BE2C (cell line): Measurements from ENCODE around the gene PTPRQ. TPM values are rescaled to one million over a fixed set of nuclear protein-coding genes. Genes with fewer than 3 reads are reported as not detected.

Source experiments
- DNase-seq: peaks from one replicate; pipeline ENCODE4 v3.0.0-alpha.2; 2020
- H3K27me3 ChIP-seq: fragments of 250-450 bp; sonication (Bioruptor Pico); 2 replicates; pipeline ENCODE4 v1.5.1; 2020; ENCODE audit warnings: mild to moderate bottlenecking
- H3K36me3 ChIP-seq: fragments of 250-450 bp; sonication (Bioruptor Pico); 2 replicates; pipeline ENCODE4 v1.5.1; 2020; ENCODE audit warnings: mild to moderate bottlenecking
- H3K4me1 ChIP-seq: fragments of 250-450 bp; sonication (Bioruptor Pico); 2 replicates; pipeline ENCODE4 v1.5.1; 2020
- H3K4me3 ChIP-seq: 2 replicates; pipeline ENCODE4 v1.5.1; 2011; ENCODE audit warnings: low read depth, low read length
- H3K9me3 ChIP-seq: fragments of 250-450 bp; sonication (Bioruptor Pico); 2 replicates; pipeline ENCODE4 v1.5.1; 2020
- CTCF ChIP-seq: IDR thresholded peaks from 2 replicates; pipeline ENCODE4 v1.5.1; 2012; ENCODE audit warnings: mild to moderate bottlenecking, low read depth, low read length
- polyA plus RNA-seq: library from polyadenylated mRNA; unstranded; fragments of >200 nt; gene quantifications from one replicate; pipeline ENCODE4 v1.2.1, GENCODE V29; 2012; ENCODE audit warnings: low read depth, missing spikeins; ENCODE audit not compliant: insufficient read length, insufficient read depth

PTPRQ gene
- polyA plus RNA-seq: not detected

GRCh38 chr12:80443974-80444666 is at the start of gene PTPRQ:
Gene PTPRQ (plus strand): TSS chr12:80444235. CDS start chr12:80444346, 111 bp downstream.
- TF ChIP-seq CTCF: no peak
- H3K4me1 ChIP-seq: no peaks in the 10 kb centered on the region
- no peaks in the 10 kb centered on the region for H3K36me3 ChIP-seq
- no peak within 1 kb of the TSS for H3K4me3 ChIP-seq
- no peaks in the 10 kb centered on the region for H3K27me3 ChIP-seq
- no peaks in the 10 kb centered on the region; the same call in 1 of the 2 replicates for H3K9me3 ChIP-seq
- no peak for DNase-seq

GRCh38 chr12:80400571-80400991 is 43.5 kb upstream of the PTPRQ start:
- TF ChIP-seq CTCF: no peak
- Histone ChIP-seq H3K27me3 (peaks cover 9% of the 10 kb centered on the region), H3K4me1 (no peaks in the 10 kb centered on the region), H3K9me3 (no peaks in the 10 kb centered on the region), H3K36me3 (no peaks in the 10 kb centered on the region), H3K4me3 (no peak overlapping the region)
- peak; percentile 4 for DNase-seq

- DNase-seq: no peak
- Histone ChIP-seq H3K4me3 (no peak overlapping the region), H3K9me3 (no peaks in the 10 kb centered on the region), H3K27me3 (peaks cover 9% of the 10 kb centered on the region), H3K36me3 (no peaks in the 10 kb centered on the region), H3K4me1 (no peaks in the 10 kb centered on the region)
- TF ChIP-seq CTCF: no peak
Measured at GRCh38 chr12:80401191-80401590, 42.8 kb upstream of the PTPRQ start.

GRCh38 chr12:80404629-80405028 is 39.4 kb upstream of the PTPRQ start:
- Histone ChIP-seq H3K4me3 (no peak overlapping the region), H3K27me3 (peaks cover 9% of the 10 kb centered on the region), H3K4me1 (no peaks in the 10 kb centered on the region), H3K9me3 (no peaks in the 10 kb centered on the region), H3K36me3 (no peaks in the 10 kb centered on the region)
- TF ChIP-seq CTCF: no peak
- no peak for DNase-seq

GRCh38 chr12:80406253-80406652 is 37.8 kb upstream of the PTPRQ start:
- H3K36me3 ChIP-seq: no peaks in the 10 kb centered on the region
- peaks cover 4% of the 10 kb centered on the region; the same call in 1 of the 2 replicates for H3K27me3 ChIP-seq
- H3K4me1 ChIP-seq: no peaks in the 10 kb centered on the region
- no peak overlapping the region for H3K4me3 ChIP-seq
- no peaks in the 10 kb centered on the region for H3K9me3 ChIP-seq
- no peak for TF ChIP-seq CTCF
- no peak for DNase-seq

GRCh38 chr12:80411787-80412186 is 32.2 kb upstream of the PTPRQ start:
- DNase-seq: no peak
- no peak for TF ChIP-seq CTCF
- peaks cover 4% of the 10 kb centered on the region; the same call in 1 of the 2 replicates for H3K27me3 ChIP-seq
- no peaks in the 10 kb centered on the region for H3K4me1 ChIP-seq
- no peaks in the 10 kb centered on the region for H3K36me3 ChIP-seq
- H3K4me3 ChIP-seq: no peak overlapping the region
- H3K9me3 ChIP-seq: no peaks in the 10 kb centered on the region
